OCI-LY7 (cell line): ENCODE measurements around the gene FGF11. TPM values are rescaled to one million over a fixed set of nuclear protein-coding genes. Genes with fewer than 3 reads are reported as not detected.

Source experiments
- BruUV-seq: library from RNA; stranded (reverse); fragments of 400-500 nt; replicated peaks from 2 replicates; lab custom pipeline; 2021; lab: Mats Ljungman, UMichigan
- CTCF ChIA-PET: fragments of 300-600 bp; sonication (Branson Sonifier 250); formaldehyde crosslinking; loops from one replicate; lab custom pipeline; 2022; ENCODE audit warnings: antibody characterized with exemption; ENCODE audit not compliant: unreplicated experiment; lab: Charles Lee
- POLR2A ChIA-PET: fragments of 300-600 bp; sonication (Branson Sonifier 250); formaldehyde crosslinking; loops from one replicate; lab custom pipeline; 2022; ENCODE audit warnings: antibody characterized with exemption; lab: Charles Lee
- DNase-seq: peaks from one replicate; pipeline ENCODE4 v3.0.0-alpha.2; 2015; ENCODE audit warnings: low spot score
- H2AFZ ChIP-seq: fragments of 200-600 bp; sonication (generic), shearing (Covaris generic); 2 replicates; pipeline ENCODE4 v1.6.1; 2014; ENCODE audit warnings: mild to moderate bottlenecking, antibody characterized with exemption, low read length, moderate library complexity
- H3K27ac ChIP-seq: fragments of 200-600 bp; sonication (generic); 2 replicates; pipeline ENCODE4 v1.5.1; 2014; ENCODE audit warnings: mixed run types, low read depth, mild to moderate bottlenecking, moderate library complexity, low read length, inconsistent platforms; ENCODE audit not compliant: poor library complexity, severe bottlenecking
- H3K36me3 ChIP-seq: fragments of 200-600 bp; sonication (generic); 2 replicates; pipeline ENCODE4 v1.6.1; 2014; ENCODE audit warnings: mild to moderate bottlenecking, antibody characterized with exemption, low read length, moderate library complexity, mixed read lengths; ENCODE audit not compliant: insufficient read depth
- H3K4me1 ChIP-seq: fragments of 200-600 bp; sonication (generic); 2 replicates; pipeline ENCODE4 v1.5.1; 2014; ENCODE audit warnings: mild to moderate bottlenecking, low read length; ENCODE audit not compliant: insufficient read depth, poor library complexity, severe bottlenecking
- H3K4me2 ChIP-seq: fragments of 200-600 bp; sonication (generic); 2 replicates; pipeline ENCODE4 v1.6.1; 2014; ENCODE audit warnings: mild to moderate bottlenecking, low read length
- H3K4me3 ChIP-seq: fragments of 200-600 bp; sonication (generic); 2 replicates; pipeline ENCODE4 v1.5.1; 2014; ENCODE audit warnings: mild to moderate bottlenecking, low read depth, low read length; ENCODE audit not compliant: poor library complexity, severe bottlenecking
- H3K79me2 ChIP-seq: fragments of 200-600 bp; sonication (generic); 2 replicates; pipeline ENCODE4 v1.6.1; 2016; ENCODE audit warnings: low read depth, mild to moderate bottlenecking, low read length, moderate library complexity, mixed read lengths; ENCODE audit not compliant: insufficient read depth
- H3K9me2 ChIP-seq: fragments of 200-600 bp; sonication (generic); 2 replicates; pipeline ENCODE4 v1.6.1; 2016; ENCODE audit warnings: mild to moderate bottlenecking, low read length, mixed read lengths; ENCODE audit not compliant: insufficient read depth
- H3K9me3 ChIP-seq: fragments of 200-600 bp; sonication (generic); 2 replicates; pipeline ENCODE4 v1.6.1; 2014; ENCODE audit warnings: mild to moderate bottlenecking, mixed run types, low read length, mixed read lengths
- H4K20me1 ChIP-seq: fragments of 200-600 bp; sonication (generic); 2 replicates; pipeline ENCODE4 v1.6.1; 2014; ENCODE audit warnings: mild to moderate bottlenecking, antibody characterized with exemption, low read length, moderate library complexity, mixed read lengths; ENCODE audit not compliant: insufficient read depth
- EZH2phosphoT487 ChIP-seq: fragments of 200-600 bp; sonication (generic); IDR thresholded peaks from 2 replicates; pipeline ENCODE4 v1.6.1; 2018; ENCODE audit warnings: low read depth, borderline replicate concordance, mild to moderate bottlenecking, mixed run types, antibody characterized with exemption, low read length, moderate library complexity, mixed read lengths
- intact Hi-C: fragments of 100-400 bp; cut with micrococcal nuclease; formaldehyde crosslinking; loops from one replicate; pipeline ENCODE4 v1.10.0; 2022; ENCODE audit not compliant: unreplicated experiment
- total RNA-seq, 2 experiments: library from RNA; depleted of rRNA in 1 of 2; stranded (reverse); fragments of >200 nt in 1 of 2; shearing (Covaris generic) in 1 of 2; gene quantifications; 2 replicates each; pipeline ENCODE4 v1.2.3, GENCODE V29; 2014 to 2022
- TF ChIP-seq, protein P1 (sequence below): fragments of 200-600 bp; sonication (generic); conservative IDR thresholded peaks from 2 replicates; pipeline ENCODE4 v1.5.1; 2014; ENCODE audit warnings: mild to moderate bottlenecking, antibody characterized with exemption, low read length, moderate library complexity, mixed read lengths

The FGF11 gene
- total RNA-seq, 2 experiments from 2014 or later: 1.3 to 11.0 TPM

DNA sequence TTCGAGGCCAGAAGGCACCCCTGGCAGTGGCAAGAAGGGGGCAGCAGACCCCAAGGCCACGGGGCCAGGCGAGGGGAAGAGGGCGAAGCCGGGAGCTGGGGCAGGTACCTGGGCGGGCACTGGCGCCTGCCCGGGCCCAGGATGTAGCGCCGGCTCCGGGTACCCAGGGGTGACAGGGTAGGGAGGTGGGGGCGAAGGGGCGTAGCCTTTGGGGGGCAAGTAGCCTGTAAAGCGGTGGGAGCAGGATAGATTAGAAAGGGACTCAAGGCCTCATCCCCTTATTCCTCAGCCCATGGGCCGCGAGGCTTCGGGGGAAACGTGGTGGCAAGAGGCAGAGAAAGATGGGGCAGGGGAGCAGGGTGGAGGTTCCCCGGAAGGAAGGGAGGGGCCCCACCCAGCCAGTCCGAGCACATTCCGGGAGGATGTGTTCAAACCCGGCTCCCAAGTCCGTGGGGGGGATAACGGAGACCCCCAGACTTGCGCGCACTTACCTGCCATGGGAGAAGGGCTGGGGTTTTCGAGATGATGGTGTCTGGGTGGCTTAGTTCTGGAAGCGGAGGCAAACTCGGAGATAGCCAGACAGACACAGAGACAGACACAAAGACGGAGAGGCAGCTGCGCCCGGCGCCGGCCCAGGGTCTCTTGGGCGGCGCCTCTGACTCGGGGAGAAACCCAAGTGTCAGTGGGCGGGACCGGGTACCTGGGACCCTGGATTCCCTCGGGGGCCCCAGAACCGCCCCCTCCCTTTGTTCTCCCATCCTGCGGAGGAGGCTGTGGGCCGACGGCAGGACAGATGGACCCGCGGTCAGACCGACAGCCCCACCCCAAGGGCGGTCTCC lies 45.5 kb upstream of the FGF11 start:
- Histone ChIP-seq H3K4me2 (peak overlapping the region; percentile 80), H2AFZ (peak overlapping the region; percentile 63; the same call in 1 of the 2 replicates), H3K9me2 (no peaks in the 10 kb centered on the region), H3K9me3 (no peaks in the 10 kb centered on the region), H3K79me2 (no peaks in the 10 kb centered on the region), H3K27ac (peak overlapping the region; percentile 9), H3K4me1 (peaks cover 9% of the 10 kb centered on the region), H3K36me3 (peaks cover 12% of the 10 kb centered on the region; the same call in 1 of the 2 replicates), H3K4me3 (peak overlapping the region; percentile 72), H4K20me1 (no peaks in the 10 kb centered on the region)
- POLR2A ChIA-PET: interaction anchor here (0.6 to 1.0 kb wide), 4 partner anchors 9 to 272 kb away, joined by 3 to 7 read pairs (median 3); partner anchors contain the start of gene TMEM256
- CTCF ChIA-PET: interaction anchor here (0.6 kb wide), 1 partner anchor 38 kb away, joined by 3 read pairs; no protein-coding TSS in a partner anchor
- peak; percentile 69 for DNase-seq
- no peak for TF ChIP-seq EZH2phosphoT487
- TF ChIP-seq, protein P1, sequence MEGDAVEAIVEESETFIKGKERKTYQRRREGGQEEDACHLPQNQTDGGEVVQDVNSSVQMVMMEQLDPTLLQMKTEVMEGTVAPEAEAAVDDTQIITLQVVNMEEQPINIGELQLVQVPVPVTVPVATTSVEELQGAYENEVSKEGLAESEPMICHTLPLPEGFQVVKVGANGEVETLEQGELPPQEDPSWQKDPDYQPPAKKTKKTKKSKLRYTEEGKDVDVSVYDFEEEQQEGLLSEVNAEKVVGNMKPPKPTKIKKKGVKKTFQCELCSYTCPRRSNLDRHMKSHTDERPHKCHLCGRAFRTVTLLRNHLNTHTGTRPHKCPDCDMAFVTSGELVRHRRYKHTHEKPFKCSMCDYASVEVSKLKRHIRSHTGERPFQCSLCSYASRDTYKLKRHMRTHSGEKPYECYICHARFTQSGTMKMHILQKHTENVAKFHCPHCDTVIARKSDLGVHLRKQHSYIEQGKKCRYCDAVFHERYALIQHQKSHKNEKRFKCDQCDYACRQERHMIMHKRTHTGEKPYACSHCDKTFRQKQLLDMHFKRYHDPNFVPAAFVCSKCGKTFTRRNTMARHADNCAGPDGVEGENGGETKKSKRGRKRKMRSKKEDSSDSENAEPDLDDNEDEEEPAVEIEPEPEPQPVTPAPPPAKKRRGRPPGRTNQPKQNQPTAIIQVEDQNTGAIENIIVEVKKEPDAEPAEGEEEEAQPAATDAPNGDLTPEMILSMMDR: no peak
- intact Hi-C loops: no loop called here
- BruUV-seq: no TSS peak

DNA sequence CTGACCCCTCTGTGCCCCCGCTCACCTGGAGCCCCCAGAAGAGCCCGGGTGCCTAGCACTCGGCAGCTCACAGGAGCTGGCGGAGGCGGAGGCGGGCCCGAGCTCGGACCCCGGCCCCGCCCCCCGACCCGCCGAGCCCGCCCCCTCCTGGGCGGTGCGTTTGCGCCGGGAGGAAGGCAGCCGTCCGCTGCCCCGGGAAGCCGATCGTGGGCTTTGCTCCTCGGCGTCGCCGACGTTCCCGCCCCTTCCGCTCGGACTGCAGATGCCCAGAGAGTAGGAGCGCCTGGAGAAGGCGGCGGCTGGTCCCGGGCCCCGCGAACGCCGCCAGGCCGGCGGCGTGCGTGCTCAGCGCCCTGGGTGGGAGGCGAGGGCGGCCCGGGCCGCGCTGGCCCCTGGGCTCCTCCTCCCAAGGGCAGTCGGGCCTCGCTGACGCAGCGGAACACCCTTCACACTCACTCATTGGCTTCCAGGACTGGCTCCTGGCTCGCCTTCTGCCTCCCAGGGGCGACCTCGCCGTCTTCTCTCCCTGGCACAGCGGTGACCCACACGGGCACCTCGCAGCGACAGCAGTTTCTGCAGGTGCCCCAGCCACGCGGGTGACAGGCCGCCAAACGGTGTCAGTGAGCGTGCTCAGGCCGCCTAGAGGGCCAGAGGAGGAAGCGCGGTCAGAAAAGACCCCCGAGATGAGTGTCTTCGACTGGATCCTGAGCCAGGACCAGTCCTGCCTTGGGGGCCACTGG lies 44.7 kb upstream of the FGF11 start, which contains the start of gene PLSCR3:
Gene PLSCR3 (minus strand): TSS at position 74 of the 740 bp plus-strand sequence. CDS start 415 bp downstream, outside the sequence.
- DNase-seq: peak; percentile 85
- TF ChIP-seq, protein P1: no peak; the same call in 1 of the 2 replicates
- TF ChIP-seq EZH2phosphoT487: no peak
- H3K36me3 ChIP-seq: peaks cover 12% of the 10 kb centered on the region; the same call in 1 of the 2 replicates
- peak within 1 kb of the TSS; percentile 80 for H3K4me2 ChIP-seq
- H3K9me3 ChIP-seq: no peaks in the 10 kb centered on the region
- POLR2A ChIA-PET: interaction anchor here (0.6 to 1.0 kb wide), 3 partner anchors 9 to 271 kb away, joined by 3 to 7 read pairs (median 3); partner anchors contain the start of gene TMEM256
- H3K79me2 ChIP-seq: no peaks in the 10 kb centered on the region
- peaks cover 9% of the 10 kb centered on the region for H3K4me1 ChIP-seq
- peak within 1 kb of the TSS; percentile 72 for H3K4me3 ChIP-seq
- no peaks in the 10 kb centered on the region for H4K20me1 ChIP-seq
- peak within 1 kb of the TSS; percentile 9 for H3K27ac ChIP-seq
- H3K9me2 ChIP-seq: no peaks in the 10 kb centered on the region
- intact Hi-C loops: no loop called here
- CTCF ChIA-PET: interaction anchor here (0.6 kb wide), 1 partner anchor 39 kb away, joined by 3 read pairs; no protein-coding TSS in a partner anchor
- H2AFZ ChIP-seq: peak within 1 kb of the TSS; percentile 63
- BruUV-seq: no TSS peak
